HG03045 (cell line): ENCODE measurements around the gene FBXO28.

Experiments used
- ATAC-seq: cut with Tn5 transposase; IDR thresholded peaks from one replicate; pipeline ENCODE4 v1.9.1; 2021; ENCODE audit warnings: mild to moderate bottlenecking, moderate library complexity; ENCODE audit not compliant: unreplicated experiment

The FBXO28 gene

GRCh38 chr1:224095339-224095738, 18.6 kb upstream of the FBXO28 start:
- ATAC-seq, result no peak

DNA sequence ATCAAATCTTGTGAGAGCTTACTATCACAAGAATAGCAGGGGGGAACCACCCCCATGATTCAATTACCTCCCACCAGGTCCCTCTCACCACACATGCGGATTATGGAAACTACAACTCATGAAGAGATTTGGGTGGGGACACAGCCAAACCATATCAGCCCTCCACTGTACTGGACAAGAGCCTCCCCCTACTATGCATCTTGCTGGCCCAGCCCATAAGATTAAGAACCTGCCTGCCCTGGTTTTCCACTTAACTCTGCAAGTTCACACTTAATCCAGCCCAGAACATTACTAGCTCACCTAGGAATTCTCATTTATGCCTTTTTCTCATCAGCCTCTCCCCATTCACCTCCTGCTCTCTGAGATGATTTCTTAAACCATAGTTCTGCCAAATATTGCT, 18.0 kb upstream of the FBXO28 start:
- ATAC-seq, result no peak

DNA sequence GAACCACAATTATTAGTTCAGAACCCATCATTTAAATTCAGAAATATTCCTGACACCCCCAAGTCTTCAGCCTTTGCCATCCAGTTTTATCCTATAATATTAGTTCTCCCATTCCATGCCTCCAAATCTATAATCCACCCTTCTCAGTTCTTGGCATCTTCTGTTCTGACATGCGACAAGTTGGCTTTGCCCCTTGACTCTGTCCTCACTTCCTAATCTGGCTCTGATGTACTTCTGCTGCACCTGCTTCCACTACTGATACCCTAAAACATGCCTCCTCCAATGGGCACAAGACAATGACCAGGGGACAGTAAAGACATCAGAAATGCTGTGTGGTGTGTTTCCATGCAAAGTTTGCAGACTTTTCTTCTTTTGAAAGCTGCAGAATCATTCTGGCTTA, 17.1 kb upstream of the FBXO28 start:
- no peak for ATAC-seq

- no peak for ATAC-seq
Measured at GRCh38 chr1:224098007-224098406, 15.9 kb upstream of the FBXO28 start.

DNA sequence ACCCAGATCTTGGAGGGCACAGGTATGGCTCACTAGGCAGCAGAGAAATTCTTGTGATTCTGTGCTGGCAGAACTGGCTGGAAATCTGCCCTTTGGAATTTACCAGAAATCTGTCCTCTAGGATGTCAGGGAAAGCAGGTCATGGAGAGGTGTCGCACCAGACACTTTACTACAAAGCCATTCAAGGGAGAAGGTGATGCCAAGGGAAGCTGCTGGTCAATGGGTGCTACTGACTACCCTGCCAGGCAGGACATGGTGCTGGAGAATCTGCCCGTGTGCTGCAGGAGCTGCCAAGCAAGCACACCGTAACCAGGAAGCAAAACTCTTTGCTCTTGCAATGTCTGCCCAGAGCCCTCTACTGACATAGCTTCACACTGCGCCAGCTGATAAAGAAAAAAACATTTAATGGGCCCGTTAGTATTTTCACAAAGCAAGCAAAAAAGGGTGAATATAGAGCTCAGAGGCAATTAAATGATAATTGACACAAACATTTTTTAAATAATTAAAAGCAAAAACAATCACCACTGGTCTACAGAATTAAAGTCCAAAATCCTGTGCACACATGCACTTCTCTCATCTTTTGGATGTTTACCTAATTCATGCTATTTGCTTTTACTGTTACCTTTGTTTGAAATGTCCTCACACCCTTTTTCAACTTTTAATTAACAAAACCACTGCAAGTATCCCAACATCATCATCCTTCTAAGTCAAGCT, 7.2 kb upstream of the FBXO28 start:
- ATAC-seq, result no peak

GRCh38 chr1:224107282-224107625, 6.7 kb upstream of the FBXO28 start:
- no peak for ATAC-seq

GRCh38 chr1:224108991-224109390, 4.9 kb upstream of the FBXO28 start:
- no peak for ATAC-seq

- no peak for ATAC-seq
Measured at GRCh38 chr1:224109981-224110380, 3.9 kb upstream of the FBXO28 start.

- no peak for ATAC-seq
Measured at GRCh38 chr1:224113005-224113404, 906 bp upstream of the FBXO28 start.

- no peak for ATAC-seq
Measured at GRCh38 chr1:224113545-224113917, 380 bp upstream of the FBXO28 start.

- no peak for ATAC-seq
Measured at GRCh38 chr1:224114787-224115175, 870 bp downstream of the FBXO28 start.

- no peak for ATAC-seq
Measured at GRCh38 chr1:224116131-224116530, 2.2 kb downstream of the FBXO28 start.

DNA sequence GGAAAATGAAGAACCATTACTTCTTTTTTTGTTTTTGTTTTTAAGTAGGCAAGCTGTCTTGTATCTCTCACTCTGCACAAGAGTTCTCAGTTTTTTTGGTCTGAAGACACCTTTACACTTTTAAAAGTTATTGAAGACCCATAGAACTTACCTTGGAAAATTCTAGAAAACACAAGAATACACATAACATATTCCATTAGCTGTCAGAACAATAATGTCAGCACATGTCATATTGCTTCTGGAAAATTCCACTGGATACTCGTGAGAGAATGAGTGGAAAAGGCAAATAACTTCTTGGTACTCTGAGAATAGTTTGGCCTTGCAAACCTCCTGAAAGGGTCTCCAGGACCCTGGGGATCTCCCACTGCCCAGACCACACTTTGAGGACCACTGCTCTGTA, 4.8 kb downstream of the FBXO28 start:
- ATAC-seq, result no peak

- no peak for ATAC-seq
Measured at GRCh38 chr1:224123136-224123535, 9.2 kb downstream of the FBXO28 start.

GRCh38 chr1:224124220-224124619, 10.3 kb downstream of the FBXO28 start:
- ATAC-seq, result no peak

DNA sequence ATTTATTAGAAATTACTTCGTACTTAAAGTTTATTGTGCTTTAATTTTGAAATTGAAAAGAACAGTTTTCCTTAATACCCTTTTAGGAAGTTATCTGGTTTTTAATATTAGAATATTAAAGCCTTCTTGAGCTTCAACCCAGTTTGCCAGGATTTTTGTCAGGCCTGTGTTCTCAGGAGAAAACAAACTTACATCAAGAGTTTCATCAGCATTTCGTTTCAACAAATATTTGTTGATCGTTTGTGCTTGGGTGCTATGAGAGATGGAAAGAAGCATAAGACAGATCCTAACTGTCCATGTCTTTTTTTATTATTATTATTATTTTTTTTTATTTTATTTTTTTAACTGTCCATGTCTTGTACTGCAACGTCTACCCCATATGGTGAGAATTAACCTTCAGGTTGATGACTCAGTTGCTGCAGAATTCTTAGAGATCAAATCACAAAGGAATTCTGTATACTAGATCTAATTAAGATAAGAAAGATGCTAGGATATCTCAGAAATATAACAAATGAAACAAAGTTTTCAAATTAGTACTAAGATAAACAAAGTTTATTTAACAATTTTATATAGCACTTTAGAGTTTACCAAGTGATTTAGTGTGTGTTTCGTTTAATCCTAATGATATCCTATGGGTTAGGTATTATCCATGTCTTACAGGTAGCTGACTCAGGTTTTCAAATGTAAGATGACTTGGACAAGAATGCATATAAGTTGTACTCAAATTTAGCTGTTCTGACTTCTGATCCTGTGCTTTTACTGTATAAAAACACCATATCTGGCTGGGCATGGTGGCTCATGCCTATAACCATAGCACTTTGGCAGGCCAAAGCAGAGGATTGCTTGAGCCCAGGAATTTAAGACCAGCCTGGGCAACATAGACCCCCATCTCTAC, 14.3 kb downstream of the FBXO28 start:
- ATAC-seq, result no peak

GRCh38 chr1:224131253-224131652, 17.3 kb downstream of the FBXO28 start:
- ATAC-seq, result no peak

DNA sequence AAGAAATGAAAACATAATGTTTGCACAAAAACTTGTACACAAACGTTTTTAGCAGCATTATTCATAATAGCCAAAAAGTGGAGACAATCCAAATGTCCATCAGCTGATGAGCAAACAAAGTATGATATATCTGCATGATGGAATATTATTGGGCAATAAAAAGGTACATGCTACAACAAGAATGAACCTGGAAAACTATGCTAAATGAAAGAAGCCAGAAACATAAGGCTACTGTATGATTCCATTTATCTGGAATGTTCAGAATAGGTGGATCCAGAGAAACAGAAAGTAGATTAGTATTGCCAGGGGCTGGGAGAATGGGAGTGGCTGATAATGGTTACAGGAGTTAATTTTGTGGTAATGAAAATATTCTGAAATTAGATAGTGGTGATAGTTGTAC, 19.0 kb downstream of the FBXO28 start:
- ATAC-seq, result no peak

DNA sequence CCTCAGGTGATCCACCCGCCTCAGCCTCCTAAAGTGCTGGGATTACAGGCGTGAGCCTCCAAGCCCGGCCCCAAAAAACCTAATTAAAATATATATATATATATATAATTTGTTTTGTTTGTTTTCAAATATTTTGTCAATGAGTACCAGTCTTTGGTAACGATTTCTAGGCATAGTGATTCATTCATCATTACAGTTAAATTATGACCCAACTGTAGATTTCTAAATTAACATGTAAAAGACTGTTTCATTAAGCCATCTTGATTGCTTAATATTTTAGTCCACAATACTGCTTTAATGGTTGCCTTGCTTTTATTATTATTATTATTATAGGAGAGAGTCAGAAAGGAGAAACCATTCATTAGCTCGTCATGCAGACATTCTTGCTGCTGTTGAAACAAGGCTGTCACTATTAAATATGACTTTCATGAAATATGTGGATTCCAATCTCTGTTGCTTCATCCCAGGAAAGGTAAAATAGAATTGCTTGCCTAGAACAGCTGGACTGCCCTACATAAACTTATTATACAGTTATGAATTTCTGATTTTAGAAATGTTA, 19.9 kb downstream of the FBXO28 start:
- ATAC-seq, result no peak

- no peak for ATAC-seq
Measured at GRCh38 chr1:224137518-224137917, 23.6 kb downstream of the FBXO28 start.

DNA sequence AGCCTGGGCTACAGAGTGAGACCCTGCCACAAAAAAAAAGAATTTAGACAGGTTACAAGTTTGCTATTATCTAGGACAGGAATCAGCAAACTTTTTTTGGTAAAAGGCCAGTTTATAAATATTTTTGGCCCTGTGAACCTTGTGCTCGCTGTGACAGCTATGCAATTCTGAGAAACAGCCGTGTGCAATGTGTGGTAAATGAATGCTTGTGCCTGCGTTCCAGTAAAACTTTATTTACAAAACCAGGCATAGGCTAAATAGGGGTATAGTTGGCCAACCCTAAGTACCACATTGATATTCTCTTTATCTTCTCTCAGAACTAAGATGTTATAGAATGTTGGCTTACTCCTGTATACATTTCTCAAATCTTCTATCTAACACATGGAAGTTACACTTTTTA, 24.3 kb downstream of the FBXO28 start:
- no peak for ATAC-seq

DNA sequence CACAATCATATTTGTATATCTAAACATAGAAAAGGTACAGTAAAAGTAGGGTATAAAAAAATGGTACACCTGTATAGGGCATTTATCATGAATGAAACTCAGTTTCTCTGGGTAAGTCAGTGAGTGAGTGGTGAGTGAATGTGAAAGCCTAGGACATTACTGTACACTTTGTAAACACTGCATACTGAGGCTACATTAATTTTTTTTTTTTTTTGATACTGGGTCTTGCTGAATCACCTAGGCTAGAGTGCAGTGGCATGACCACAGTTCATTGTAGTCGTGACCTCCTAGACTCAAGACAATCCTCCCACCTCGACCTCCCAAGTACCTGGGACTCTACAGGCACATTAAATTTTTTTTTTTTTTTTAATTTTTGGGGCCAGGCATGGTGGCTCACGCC, 27.8 kb downstream of the FBXO28 start:
- no peak for ATAC-seq
